ENCODE measurements around the gene FLNC.
A peak's percentile ranks its signal among the peaks of the same experiment; 100 is the strongest.

GRCh38 chr7:128841921-128842673, 11.9 kb downstream of the FLNC start:
- TF ChIP-seq TP53 (CRISPR knock-in tag; IDR thresholded peaks at IDR 0.05) (no peak), HMGXB4 (CRISPR knock-in tag; IDR thresholded peaks at IDR 0.05; ENCODE audit: borderline replicate concordance) (no peak), RFX5 (IDR thresholded peaks at IDR 0.05) (no peak), USF2 (IDR thresholded peaks at IDR 0.05) (no peak), POLR2AphosphoS2 (conservative IDR thresholded peaks at IDR 0.05; ENCODE audit: low read length) (no peak), MAZ (IDR thresholded peaks at IDR 0.05; ENCODE audit: borderline replicate concordance, low read depth, low read length) (no peak), JUNB (IDR thresholded peaks at IDR 0.05) (no peak), CTCF (IDR thresholded peaks at IDR 0.05) (peak; percentile 64), RCOR1 (IDR thresholded peaks at IDR 0.05; ENCODE audit: low read depth, low read length) (no peak), NR3C1 (IDR thresholded peaks at IDR 0.05) (no peak), MAX (IDR thresholded peaks at IDR 0.05) (peak; percentile 33; the same call in 1 of the 2 replicates), RAD21 (conservative IDR thresholded peaks at IDR 0.05 in 1 of 2, IDR thresholded peaks at IDR 0.05 in 1 of 2) (no peak)
